Activated T-cell treated with anti-CD3 and anti-CD28 coated beads, Interleukin-2, amount 50 U/mL, for 4 hours (primary cell): Measurements from ENCODE around the gene NDUFV2. TPM values are rescaled to one million over a fixed set of nuclear protein-coding genes. Genes with fewer than 3 reads are reported as not detected.
"Not testable (repeated sequence)": the region's sequence is repeated elsewhere in the genome, so short reads cannot be mapped to it uniquely, and the experiment has no call there.

Experiments
- ATAC-seq, 2 donors: fragments of 200-7000 bp; cut with Tn5 transposase; one replicate each; pipeline ENCODE4 v1.10.0; 2021
- DNase-seq: peaks from one replicate; pipeline ENCODE4 v3.0.0-alpha.2; 2020
- H3K27me3 Mint-ChIP-seq: one replicate; pipeline ENCODE4 v1.8.0; 2021; ENCODE audit warnings: low read depth, mixed read lengths
- H3K36me3 Mint-ChIP-seq: one replicate; pipeline ENCODE4 v1.8.0; 2022; ENCODE audit warnings: mixed read lengths; ENCODE audit not compliant: insufficient read depth
- H3K4me1 Mint-ChIP-seq: one replicate; pipeline ENCODE4 v1.8.0; 2021; ENCODE audit warnings: low read depth, mixed read lengths
- H3K4me3 Mint-ChIP-seq: one replicate; pipeline ENCODE4 v1.8.0; 2021; ENCODE audit warnings: mild to moderate bottlenecking, moderate library complexity, mixed read lengths
- H3K9me3 Mint-ChIP-seq: one replicate; pipeline ENCODE4 v1.8.0; 2021; ENCODE audit warnings: mixed read lengths
- total RNA-seq, 3 donors: library from RNA; stranded (reverse); gene quantifications; one replicate each; pipeline ENCODE4 v1.2.1, GENCODE V29; 2021

NDUFV2 gene
- total RNA-seq, 3 donors from 2014 or later: 254 to 279 (median 265) TPM

DNA sequence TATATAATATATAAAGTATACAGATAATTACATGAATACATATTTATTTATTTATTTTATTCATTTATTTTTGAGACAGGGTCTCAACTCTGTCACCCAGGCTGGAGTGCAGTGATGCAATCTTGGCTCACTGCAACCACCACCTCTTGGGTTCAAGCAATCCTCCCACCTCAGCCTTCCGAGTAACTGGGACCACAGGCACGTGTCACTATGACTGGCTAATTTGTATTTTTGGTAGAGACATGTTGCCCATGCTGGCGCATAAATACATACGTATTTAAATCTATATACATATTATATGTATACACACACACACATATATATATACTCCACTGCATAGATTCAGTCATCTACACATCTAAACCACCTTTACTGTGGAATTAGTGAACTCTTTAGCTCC lies 20.6 kb upstream of the NDUFV2 start:
- Mint-ChIP-seq H3K27me3 (no peaks in the 10 kb centered on the region), H3K4me1 (peaks cover 44% of the 10 kb centered on the region), H3K9me3 (peaks cover 3% of the 10 kb centered on the region), H3K36me3 (no peaks in the 10 kb centered on the region), H3K4me3 (no peak overlapping the region)
- no peak for DNase-seq
- ATAC-seq: no peak

DNA sequence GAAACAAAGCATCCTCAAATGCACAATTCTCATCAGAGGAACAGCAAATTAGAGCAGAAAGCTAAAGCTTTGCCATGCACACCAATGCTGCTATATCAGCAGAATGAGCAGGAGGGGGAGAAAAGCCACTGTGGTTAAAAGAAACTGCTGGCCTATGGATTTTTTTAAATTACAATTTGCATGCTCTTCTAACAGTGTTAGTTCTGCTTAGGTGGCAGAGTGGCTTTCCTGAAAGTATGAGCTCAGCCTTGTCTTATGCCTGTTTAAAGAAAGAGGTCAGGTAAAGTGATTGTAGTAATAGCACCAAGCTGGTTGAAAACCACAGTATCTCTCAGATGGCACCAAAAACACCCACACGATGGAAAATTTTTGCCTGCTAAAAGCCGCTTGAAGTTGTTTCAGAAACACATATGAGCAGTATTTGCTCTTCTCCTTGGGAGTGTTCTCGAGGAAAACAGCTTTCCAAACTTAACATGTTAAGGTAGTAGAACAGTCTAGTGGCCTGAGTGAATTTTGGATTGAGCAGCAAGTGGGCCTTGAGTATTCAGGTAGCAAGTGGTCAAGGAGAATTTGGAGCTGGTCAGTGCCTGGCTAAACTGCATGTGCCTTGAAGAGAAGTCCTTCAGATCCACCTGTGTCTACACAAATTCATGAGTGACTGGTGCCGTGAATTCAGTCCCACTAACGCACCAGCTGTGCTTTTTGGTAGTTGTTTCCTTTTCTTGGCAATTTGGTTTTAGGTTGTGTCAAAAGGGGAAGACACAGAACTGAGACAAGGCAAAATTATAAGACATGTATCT lies 19.6 kb upstream of the NDUFV2 start:
- DNase-seq: peak; percentile 33
- no peaks in the 10 kb centered on the region for H3K36me3 Mint-ChIP-seq
- peaks cover 48% of the 10 kb centered on the region for H3K4me1 Mint-ChIP-seq
- peak overlapping the region; percentile 58 for H3K4me3 Mint-ChIP-seq
- peaks cover 3% of the 10 kb centered on the region for H3K9me3 Mint-ChIP-seq
- peak; percentile 91 to 92 for ATAC-seq
- no peaks in the 10 kb centered on the region for H3K27me3 Mint-ChIP-seq

DNA sequence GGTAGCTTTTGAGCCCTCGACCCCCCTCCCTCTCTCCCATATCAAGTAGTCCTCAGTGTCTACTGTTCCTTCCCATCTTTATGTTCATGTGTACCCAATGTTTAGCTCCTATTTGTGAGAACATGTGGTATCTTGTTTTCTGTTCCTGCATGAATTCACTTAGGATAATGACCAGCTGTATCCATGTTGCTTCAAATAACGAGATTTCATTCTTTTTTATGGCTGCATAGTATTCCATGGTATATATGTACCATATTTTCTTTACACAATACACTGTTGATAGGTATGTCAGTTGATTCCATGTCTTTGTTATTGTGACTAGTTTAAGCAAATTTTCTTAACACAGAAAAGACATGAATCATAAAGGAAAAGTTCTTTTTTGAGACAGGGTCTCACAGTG lies 16.5 kb upstream of the NDUFV2 start:
- DNase-seq (no peak), ATAC-seq (no peak)
- Mint-ChIP-seq H3K4me1 (peaks cover 60% of the 10 kb centered on the region), H3K36me3 (peaks cover 3% of the 10 kb centered on the region), H3K9me3 (peaks cover 3% of the 10 kb centered on the region), H3K4me3 (no peak overlapping the region), H3K27me3 (no peaks in the 10 kb centered on the region)

DNA sequence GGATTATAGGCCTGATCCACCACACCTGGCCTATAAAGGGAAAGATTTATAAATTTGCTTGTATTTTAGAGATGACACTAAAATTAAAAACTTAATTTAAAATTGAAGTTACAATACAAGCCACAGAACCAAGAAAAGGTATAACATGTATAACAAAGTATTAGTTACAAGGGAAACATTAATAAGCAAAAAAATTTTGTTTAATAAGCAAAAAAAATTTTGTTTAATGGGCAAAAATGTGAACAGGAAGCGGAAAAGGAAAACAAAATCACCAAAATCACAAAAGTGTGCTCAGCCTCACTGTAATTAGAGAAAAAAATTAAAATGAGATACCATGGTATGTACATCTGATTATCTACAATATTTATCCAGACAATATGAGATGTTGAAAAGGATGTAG lies 15.9 kb upstream of the NDUFV2 start:
- no peak for DNase-seq
- H3K27me3 Mint-ChIP-seq: no peaks in the 10 kb centered on the region
- H3K4me1 Mint-ChIP-seq: peaks cover 64% of the 10 kb centered on the region
- peaks cover 3% of the 10 kb centered on the region for H3K9me3 Mint-ChIP-seq
- H3K4me3 Mint-ChIP-seq: no peak overlapping the region
- peaks cover 3% of the 10 kb centered on the region for H3K36me3 Mint-ChIP-seq
- ATAC-seq: no peak

DNA sequence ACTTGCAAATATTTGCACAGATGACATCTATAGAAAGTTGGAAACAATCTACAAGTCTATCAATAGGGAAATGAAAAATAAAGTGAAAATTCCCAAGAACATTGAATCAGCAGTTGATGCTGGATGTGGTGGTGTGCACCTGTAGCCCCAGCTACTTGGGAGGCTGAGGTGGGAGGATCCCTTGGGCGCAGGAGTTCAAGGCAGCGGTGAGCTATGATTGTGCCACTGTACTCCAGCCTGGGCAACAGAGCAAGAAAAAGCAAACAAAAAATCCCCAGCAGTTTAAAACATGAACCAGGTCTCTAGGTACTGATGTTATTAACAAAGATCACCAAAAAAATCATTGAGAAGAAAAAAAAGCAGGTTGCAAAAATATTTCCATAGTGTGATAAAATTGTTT lies 15.4 kb upstream of the NDUFV2 start:
- peaks cover 66% of the 10 kb centered on the region for H3K4me1 Mint-ChIP-seq
- peaks cover 3% of the 10 kb centered on the region for H3K9me3 Mint-ChIP-seq
- H3K36me3 Mint-ChIP-seq: peaks cover 3% of the 10 kb centered on the region
- no peak for ATAC-seq
- no peaks in the 10 kb centered on the region for H3K27me3 Mint-ChIP-seq
- no peak overlapping the region for H3K4me3 Mint-ChIP-seq
- DNase-seq: no peak

DNA sequence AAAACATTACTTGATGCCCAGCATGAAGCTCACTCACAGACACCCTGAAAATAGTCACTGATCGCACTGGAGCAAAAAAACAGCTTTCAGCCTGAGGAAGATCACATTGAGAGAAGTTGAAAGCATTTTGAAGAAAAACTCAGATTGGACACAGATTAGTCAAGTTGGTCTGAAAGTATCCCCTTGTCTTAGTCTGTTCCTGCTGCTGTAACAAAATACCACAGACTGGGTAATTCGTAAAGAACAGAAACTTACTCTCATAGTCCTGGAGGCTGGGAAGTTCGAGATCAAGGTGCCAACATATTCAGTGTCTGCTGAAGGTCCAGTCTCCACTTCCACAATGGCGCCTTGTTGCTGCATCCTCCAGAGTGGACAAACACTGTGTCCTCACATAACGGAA lies 14.2 kb upstream of the NDUFV2 start:
- ATAC-seq: no peak

DNA sequence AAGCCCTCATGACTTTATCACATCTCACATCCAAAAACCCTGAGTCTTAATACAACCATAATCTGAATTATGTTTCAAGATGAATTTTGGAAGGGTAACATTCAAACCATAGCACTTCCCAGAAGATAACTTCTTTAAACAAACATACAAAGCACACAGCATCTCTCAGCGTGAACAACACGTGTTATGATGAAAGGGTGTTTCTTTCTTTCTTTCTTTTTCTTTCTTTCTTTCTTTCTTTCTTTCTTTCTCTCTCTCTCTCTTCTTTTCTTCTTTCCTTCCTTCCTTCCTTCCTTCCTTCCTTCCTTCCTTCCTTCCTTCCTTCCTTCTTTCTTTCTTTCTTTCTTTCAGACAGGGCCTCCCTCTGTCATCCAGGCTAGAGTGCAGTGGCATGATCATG lies 13.8 kb upstream of the NDUFV2 start:
- H3K9me3 Mint-ChIP-seq, H3K36me3 Mint-ChIP-seq, H3K27me3 Mint-ChIP-seq, ATAC-seq, DNase-seq, H3K4me3 Mint-ChIP-seq: not testable (repeated sequence)
- peaks cover 64% of the 10 kb centered on the region for H3K4me1 Mint-ChIP-seq

More for the DNA sequence above, 14.2 kb upstream of the NDUFV2 start:
- no peaks in the 10 kb centered on the region for H3K27me3 Mint-ChIP-seq
- peaks cover 3% of the 10 kb centered on the region for H3K9me3 Mint-ChIP-seq
- DNase-seq: no peak
- H3K4me1 Mint-ChIP-seq: peaks cover 66% of the 10 kb centered on the region
- H3K36me3 Mint-ChIP-seq: peaks cover 3% of the 10 kb centered on the region
- no peak overlapping the region for H3K4me3 Mint-ChIP-seq

DNA sequence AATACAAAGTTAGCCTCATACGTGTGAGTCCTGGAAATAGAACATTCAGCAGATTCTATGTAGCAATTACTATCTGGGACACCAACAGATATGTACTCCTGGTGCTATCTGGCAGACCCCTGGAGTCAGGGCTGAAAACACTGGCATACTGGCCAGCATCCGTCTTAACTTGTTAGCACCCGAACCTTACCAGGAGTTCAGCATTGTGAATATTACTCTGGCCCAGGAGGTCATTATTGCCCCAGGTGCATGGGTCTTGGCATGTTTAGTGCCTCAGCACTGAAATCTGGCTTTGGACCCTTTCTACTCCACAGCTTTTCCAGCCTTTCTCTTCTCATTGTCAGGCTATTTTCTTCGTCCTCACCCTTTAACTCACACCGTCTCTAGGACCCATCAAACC lies 11.9 kb upstream of the NDUFV2 start:
- Mint-ChIP-seq H3K9me3 (peaks cover 3% of the 10 kb centered on the region), H3K4me1 (peaks cover 76% of the 10 kb centered on the region), H3K36me3 (peaks cover 3% of the 10 kb centered on the region), H3K27me3 (no peaks in the 10 kb centered on the region), H3K4me3 (peak overlapping the region; percentile 79)
- ATAC-seq (no peak), DNase-seq (no peak)

DNA sequence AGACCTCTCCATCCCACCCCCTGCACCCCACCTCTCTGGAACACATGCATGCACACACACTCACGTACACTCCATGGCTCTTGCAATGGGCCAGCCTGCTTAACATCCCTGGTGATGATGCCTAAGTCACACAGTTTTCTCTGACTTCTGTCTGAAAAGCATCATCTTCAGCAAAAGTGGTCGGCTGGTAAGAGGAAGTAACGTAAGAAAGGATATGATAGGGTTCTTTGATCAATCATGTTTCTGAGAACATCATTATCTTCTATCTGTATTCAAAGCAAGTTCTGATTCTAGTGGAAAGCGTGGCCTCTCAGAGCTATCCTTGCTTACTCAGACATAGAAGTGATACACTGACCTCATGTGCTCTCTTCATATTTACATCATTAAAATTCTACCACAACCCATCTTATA lies 11.4 kb upstream of the NDUFV2 start:
- peak; percentile 70 to 71 for ATAC-seq
- no peaks in the 10 kb centered on the region for H3K27me3 Mint-ChIP-seq
- H3K9me3 Mint-ChIP-seq: peaks cover under 1% of the 10 kb centered on the region
- H3K36me3 Mint-ChIP-seq: peaks cover 3% of the 10 kb centered on the region
- peak overlapping the region; percentile 79 for H3K4me3 Mint-ChIP-seq
- DNase-seq: peak; percentile 21
- H3K4me1 Mint-ChIP-seq: peaks cover 77% of the 10 kb centered on the region

DNA sequence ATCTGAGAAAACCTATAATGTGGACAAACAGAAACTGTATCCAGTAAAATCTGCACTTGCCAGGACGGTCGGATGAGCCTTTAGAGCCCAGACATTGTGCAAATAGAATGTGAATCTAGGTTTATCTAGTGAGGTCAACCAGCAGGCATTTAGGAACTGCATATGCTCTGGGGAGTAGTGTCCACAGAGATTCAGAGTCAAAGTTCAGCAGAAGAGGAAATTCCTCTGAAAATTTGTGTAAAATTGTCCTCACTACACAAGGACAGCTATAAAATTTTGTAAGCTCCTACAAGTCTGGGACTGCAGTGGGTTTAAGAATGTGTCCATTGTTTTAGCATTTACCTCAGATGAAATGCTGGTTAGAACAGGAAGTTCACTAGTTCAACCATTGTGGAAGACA lies 9.8 kb upstream of the NDUFV2 start:
- Mint-ChIP-seq H3K9me3 (no peaks in the 10 kb centered on the region), H3K4me3 (no peak overlapping the region), H3K4me1 (peaks cover 83% of the 10 kb centered on the region), H3K27me3 (no peaks in the 10 kb centered on the region), H3K36me3 (peaks cover 3% of the 10 kb centered on the region)
- no peak for ATAC-seq
- no peak for DNase-seq

DNA sequence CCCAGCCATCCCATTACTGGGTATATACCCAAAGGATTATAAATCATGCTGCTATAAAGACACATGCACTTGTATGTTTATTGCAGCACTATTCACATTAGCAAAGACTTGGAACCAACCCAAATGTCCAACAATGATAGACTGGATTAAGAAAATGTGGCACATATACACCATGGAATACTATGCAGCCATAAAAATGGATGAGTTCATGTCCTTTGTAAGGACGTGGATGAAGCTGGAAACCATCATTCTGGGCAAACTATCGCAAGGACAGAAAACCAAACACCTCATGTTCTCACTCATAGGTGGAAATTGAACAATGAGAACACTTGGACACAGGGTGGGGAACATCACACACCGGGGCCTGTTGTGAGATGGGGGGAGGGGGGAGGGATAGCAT lies 9.4 kb upstream of the NDUFV2 start:
- peaks cover 84% of the 10 kb centered on the region for H3K4me1 Mint-ChIP-seq
- not testable (repeated sequence) for H3K4me3 Mint-ChIP-seq, H3K9me3 Mint-ChIP-seq, DNase-seq, H3K36me3 Mint-ChIP-seq, H3K27me3 Mint-ChIP-seq, ATAC-seq

DNA sequence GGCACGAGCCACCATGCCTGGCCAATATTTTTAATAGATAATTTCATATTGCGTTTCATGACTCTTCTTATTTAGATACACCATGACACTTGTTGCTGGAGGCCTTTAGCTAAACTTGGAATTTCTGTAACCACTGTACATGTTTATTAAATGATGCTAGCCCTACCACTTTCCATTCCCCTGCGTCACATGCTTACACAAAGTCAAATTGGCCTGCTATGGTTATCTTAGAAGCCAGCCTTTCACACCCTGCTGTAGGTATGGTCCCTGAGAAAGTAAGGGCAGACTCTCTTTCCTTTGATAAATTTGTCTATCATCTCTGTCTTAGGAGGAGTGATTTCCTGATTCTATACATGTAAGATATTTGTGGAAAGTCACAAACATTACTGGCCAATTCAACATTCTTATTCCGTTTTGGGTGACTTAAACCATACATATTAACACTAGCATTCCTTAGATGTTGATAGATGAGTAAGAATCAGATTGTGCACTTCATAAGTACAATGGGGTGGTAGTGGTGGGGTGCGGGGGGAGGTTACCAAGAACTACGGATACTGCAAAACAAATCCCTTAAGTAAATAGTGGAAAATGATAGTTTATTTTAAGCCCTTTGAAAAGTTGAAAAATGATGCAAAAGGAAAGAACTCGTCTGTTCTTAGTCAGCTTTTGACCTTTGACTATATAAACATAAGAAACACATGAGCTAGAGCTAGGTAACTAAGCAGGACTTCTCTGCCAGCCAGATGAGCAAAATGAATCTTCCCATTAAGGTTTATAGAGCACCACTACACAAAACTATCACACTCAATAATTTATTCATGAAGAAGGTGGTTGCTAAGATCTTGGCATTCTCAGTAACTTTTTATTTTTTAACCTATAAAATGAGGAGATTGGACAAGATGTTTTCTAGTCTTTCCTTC lies 7.9 kb upstream of the NDUFV2 start:
- Mint-ChIP-seq H3K9me3 (no peaks in the 10 kb centered on the region), H3K36me3 (peaks cover 3% of the 10 kb centered on the region), H3K4me1 (peaks cover 73% of the 10 kb centered on the region), H3K27me3 (no peaks in the 10 kb centered on the region), H3K4me3 (peak overlapping the region; percentile 71)
- ATAC-seq (peak; percentile 52 to 55), DNase-seq (peak; percentile 56)

DNA sequence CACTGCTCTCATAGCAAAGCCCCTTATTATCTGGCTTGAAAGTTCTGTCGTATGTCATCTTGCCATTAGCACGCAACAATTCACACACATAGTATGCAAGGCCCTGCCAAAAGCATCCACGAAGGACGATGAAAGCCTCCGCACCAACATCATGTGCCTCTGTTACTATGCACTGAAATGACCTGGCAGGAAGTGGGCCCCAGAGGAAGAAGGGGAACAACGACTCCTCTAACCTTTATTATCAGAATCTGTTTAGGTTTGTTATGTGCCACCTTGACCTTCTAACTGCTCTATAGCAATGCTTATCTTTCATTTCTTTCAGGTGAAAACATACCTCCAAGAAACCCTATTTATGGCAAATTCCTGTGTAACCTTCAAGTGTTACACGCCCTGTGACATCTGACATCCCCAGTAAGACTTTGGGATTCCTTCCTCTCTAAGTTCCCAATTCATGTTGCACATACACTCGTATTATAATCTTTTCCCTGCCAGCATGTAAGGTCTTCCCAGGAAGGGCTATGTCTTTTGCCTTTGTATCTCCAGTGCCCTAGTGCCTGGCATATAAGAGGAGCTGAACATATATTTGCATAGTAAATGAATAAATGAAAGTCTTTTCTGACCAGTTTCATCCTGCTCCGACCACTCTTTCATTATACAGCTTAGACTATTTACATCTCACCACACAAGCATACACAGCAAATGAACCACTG lies 7.0 kb upstream of the NDUFV2 start:
- Mint-ChIP-seq H3K27me3 (no peaks in the 10 kb centered on the region), H3K9me3 (no peaks in the 10 kb centered on the region), H3K36me3 (peaks cover 3% of the 10 kb centered on the region), H3K4me3 (peak overlapping the region; percentile 71), H3K4me1 (peaks cover 67% of the 10 kb centered on the region)
- peak; percentile 61 to 63 for ATAC-seq
- DNase-seq: peak; percentile 32

DNA sequence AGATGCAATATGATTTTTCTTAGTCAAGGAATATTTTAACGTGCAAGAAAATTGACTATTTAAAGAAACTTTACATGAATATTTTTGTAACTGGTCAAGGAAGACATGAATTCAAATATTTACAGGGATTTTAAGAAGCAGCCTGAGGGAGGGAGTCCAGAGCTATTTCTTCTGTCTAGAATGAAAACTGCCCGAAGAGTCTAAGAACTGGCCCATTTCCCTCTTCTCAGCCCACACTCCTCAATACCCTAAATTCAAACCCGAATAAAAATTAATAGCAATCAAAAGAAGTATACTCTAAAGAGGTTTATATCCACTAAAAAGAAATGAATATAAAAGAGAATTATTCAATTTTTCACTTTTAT lies 6.5 kb upstream of the NDUFV2 start:
- Mint-ChIP-seq H3K4me1 (peaks cover 66% of the 10 kb centered on the region), H3K9me3 (no peaks in the 10 kb centered on the region), H3K4me3 (peak overlapping the region; percentile 71), H3K27me3 (no peaks in the 10 kb centered on the region), H3K36me3 (peaks cover under 1% of the 10 kb centered on the region)
- DNase-seq (no peak), ATAC-seq (no peak)
